Loucy (cell line): ENCODE measurements around the gene MUC3A.
"Not testable (repeated sequence)": the region's sequence is repeated elsewhere in the genome, so short reads cannot be mapped to it uniquely, and the experiment has no call there.

Source experiments
- H2AFZ ChIP-seq: fragments of 200-600 bp; sonication (generic); 2 replicates; pipeline ENCODE4 v1.6.0; 2016; ENCODE audit warnings: antibody characterized with exemption, mild to moderate bottlenecking, low read length, moderate library complexity
- H3F3A ChIP-seq: fragments of 200-600 bp; 2 replicates; pipeline ENCODE4 v1.6.0; 2016; ENCODE audit warnings: antibody characterized with exemption, low read depth, mild to moderate bottlenecking
- H3K27me3 ChIP-seq: fragments of 200-600 bp; sonication (generic); 2 replicates; pipeline ENCODE4 v1.6.1; 2014; ENCODE audit warnings: low read length, mild to moderate bottlenecking; ENCODE audit not compliant: insufficient read depth, poor library complexity, severe bottlenecking
- H3K36me3 ChIP-seq: fragments of 200-600 bp; sonication (generic); 2 replicates; pipeline ENCODE4 v1.6.1; 2016; ENCODE audit warnings: low read length; ENCODE audit not compliant: insufficient read depth
- H3K4me1 ChIP-seq: fragments of 200-600 bp; sonication (generic); 2 replicates; pipeline ENCODE4 v1.5.1; 2014; ENCODE audit warnings: low read length, mild to moderate bottlenecking; ENCODE audit not compliant: insufficient read depth, poor library complexity, severe bottlenecking
- H3K4me2 ChIP-seq: fragments of 200-600 bp; sonication (generic); 2 replicates; pipeline ENCODE4 v1.6.0; 2014; ENCODE audit warnings: antibody characterized with exemption, low read length, low read depth, mild to moderate bottlenecking; ENCODE audit not compliant: poor library complexity, severe bottlenecking
- H3K4me3 ChIP-seq: fragments of 200-600 bp; sonication (generic); 2 replicates; pipeline ENCODE4 v1.5.1; 2014; ENCODE audit warnings: low read length, mild to moderate bottlenecking, mixed read lengths; ENCODE audit not compliant: poor library complexity, severe bottlenecking
- H3K79me2 ChIP-seq: fragments of 200-600 bp; sonication (generic); 2 replicates; pipeline ENCODE4 v1.6.1; 2014; ENCODE audit warnings: low read length; ENCODE audit not compliant: insufficient read depth
- H3K9ac ChIP-seq: fragments of 200-600 bp; sonication (generic); 2 replicates; pipeline ENCODE4 v1.6.0; 2014; ENCODE audit warnings: mild to moderate bottlenecking, low read depth, low read length, moderate library complexity; ENCODE audit not compliant: poor library complexity, severe bottlenecking
- H3K9me2 ChIP-seq: fragments of 200-600 bp; sonication (generic); replicated peaks from 2 replicates; pipeline ENCODE4 v1.6.1; 2016; ENCODE audit warnings: low read depth, low read length, mixed read lengths
- H3K9me3 ChIP-seq: fragments of 200-600 bp; sonication (generic); 2 replicates; pipeline ENCODE4 v1.6.1; 2014; ENCODE audit warnings: mild to moderate bottlenecking, antibody characterized with exemption, low read length, low read depth; ENCODE audit not compliant: insufficient read depth
- H4K20me1 ChIP-seq: fragments of 200-600 bp; sonication (generic); 2 replicates; pipeline ENCODE4 v1.6.0; 2014; ENCODE audit warnings: antibody characterized with exemption, low read length, mild to moderate bottlenecking; ENCODE audit not compliant: insufficient read depth, poor library complexity, severe bottlenecking
- CTCF ChIP-seq: fragments of 200-600 bp; sonication (generic); conservative IDR thresholded peaks from 2 replicates; pipeline ENCODE4 v1.5.1; 2014; ENCODE audit warnings: mild to moderate bottlenecking, antibody characterized with exemption, low read length
- EZH2phosphoT487 ChIP-seq: fragments of 200-600 bp; IDR thresholded peaks from 2 replicates; pipeline ENCODE4 v1.6.1; 2018; ENCODE audit warnings: antibody characterized with exemption, mild to moderate bottlenecking, moderate library complexity, borderline replicate concordance

Gene MUC3A

GRCh38 chr7:100921039-100921438 lies 28.3 kb upstream of the MUC3A start:
- Histone ChIP-seq H4K20me1 (no peaks in the 10 kb centered on the region), H3K9me3 (no peaks in the 10 kb centered on the region), H3K27me3 (no peaks in the 10 kb centered on the region), H3K4me3 (peak overlapping the region; percentile 28), H3K4me1 (peaks cover 11% of the 10 kb centered on the region), H3K4me2 (peak overlapping the region; percentile 63), H3K36me3 (no peaks in the 10 kb centered on the region), H2AFZ (no peak overlapping the region), H3F3A (no peaks in the 10 kb centered on the region), H3K79me2 (no peaks in the 10 kb centered on the region), H3K9ac (no peak overlapping the region), H3K9me2 (no peaks in the 10 kb centered on the region)
- TF ChIP-seq EZH2phosphoT487 = no peak
- TF ChIP-seq CTCF = no peak

GRCh38 chr7:100923616-100924015 lies 25.7 kb upstream of the MUC3A start:
- H3K4me3 ChIP-seq, H3K27me3 ChIP-seq, H3K36me3 ChIP-seq, H4K20me1 ChIP-seq, H3F3A ChIP-seq, H3K9me2 ChIP-seq, H2AFZ ChIP-seq, H3K79me2 ChIP-seq, H3K9me3 ChIP-seq, H3K9ac ChIP-seq, H3K4me2 ChIP-seq: not testable (repeated sequence)
- H3K4me1 ChIP-seq = peaks cover 11% of the 10 kb centered on the region

GRCh38 chr7:100929808-100930174 lies 19.5 kb upstream of the MUC3A start:
- H3K27me3 ChIP-seq = no peaks in the 10 kb centered on the region
- H4K20me1 ChIP-seq = no peaks in the 10 kb centered on the region
- no peaks in the 10 kb centered on the region for H3K9me3 ChIP-seq
- H3K9ac ChIP-seq = no peak overlapping the region
- no peaks in the 10 kb centered on the region for H3K9me2 ChIP-seq
- no peaks in the 10 kb centered on the region for H3K79me2 ChIP-seq
- H3K4me3 ChIP-seq = no peak overlapping the region
- H3K36me3 ChIP-seq = no peaks in the 10 kb centered on the region
- no peak for TF ChIP-seq EZH2phosphoT487
- TF ChIP-seq CTCF = no peak
- H3K4me2 ChIP-seq = no peak overlapping the region
- no peaks in the 10 kb centered on the region for H3K4me1 ChIP-seq
- H2AFZ ChIP-seq = no peak overlapping the region
- no peaks in the 10 kb centered on the region for H3F3A ChIP-seq

- H4K20me1 ChIP-seq = no peaks in the 10 kb centered on the region
- no peaks in the 10 kb centered on the region for H3K9me2 ChIP-seq
- no peaks in the 10 kb centered on the region for H3K79me2 ChIP-seq
- no peaks in the 10 kb centered on the region for H3K36me3 ChIP-seq
- H3K9me3 ChIP-seq = no peaks in the 10 kb centered on the region
- no peak overlapping the region for H3K9ac ChIP-seq
- H2AFZ ChIP-seq = no peak overlapping the region
- no peak overlapping the region for H3K4me3 ChIP-seq
- no peak overlapping the region for H3K4me2 ChIP-seq
- no peak for TF ChIP-seq EZH2phosphoT487
- no peak for TF ChIP-seq CTCF
- H3K27me3 ChIP-seq = no peaks in the 10 kb centered on the region
- H3K4me1 ChIP-seq = no peaks in the 10 kb centered on the region
- H3F3A ChIP-seq = no peaks in the 10 kb centered on the region
Measured at GRCh38 chr7:100933734-100934133, 15.6 kb upstream of the MUC3A start.

- H3K27me3 ChIP-seq, H3K79me2 ChIP-seq, H3K9ac ChIP-seq: not testable (repeated sequence)
Measured at GRCh38 chr7:100935381-100935780, 14.0 kb upstream of the MUC3A start.

GRCh38 chr7:100936167-100936566 lies 13.2 kb upstream of the MUC3A start:
- not testable (repeated sequence) for H3K9ac ChIP-seq, H3F3A ChIP-seq, H3K4me1 ChIP-seq, H3K9me2 ChIP-seq, H3K36me3 ChIP-seq, H3K9me3 ChIP-seq, H3K27me3 ChIP-seq, H2AFZ ChIP-seq, H3K79me2 ChIP-seq, H4K20me1 ChIP-seq, H3K4me3 ChIP-seq, H3K4me2 ChIP-seq

More at GRCh38 chr7:100935381-100935780, 14.0 kb upstream of the MUC3A start:
- H4K20me1 ChIP-seq, H3K36me3 ChIP-seq, H2AFZ ChIP-seq, H3K4me3 ChIP-seq, H3F3A ChIP-seq, H3K4me1 ChIP-seq, H3K9me3 ChIP-seq, H3K4me2 ChIP-seq, H3K9me2 ChIP-seq: not testable (repeated sequence)
